Uterus (tissue), 2 donors: ENCODE measurements around the gene CDCP2.
"Not testable (repeated sequence)": the region's sequence is repeated elsewhere in the genome, so short reads cannot be mapped to it uniquely, and the experiment has no call there.

Source experiments
- CTCF ChIP-seq, 4 experiments: fragments of 200-600 bp in 2 of 4; fragments of 450-650 bp in 2 of 4; sonication (generic) in 2 of 4; IDR thresholded peaks; one replicate each; pipeline ENCODE4 v1.5.1; 2016 to 2019; ENCODE audit warnings: antibody characterized with exemption in 4 of 4, mild to moderate bottlenecking in 2 of 4, moderate library complexity in 1 of 4
- POLR2A ChIP-seq, 2 donors: fragments of 450-650 bp; IDR thresholded peaks; one replicate each; pipeline ENCODE4 v1.6.1; 2016; ENCODE audit warnings: antibody characterized with exemption in 2 of 2, mild to moderate bottlenecking in 1 of 2, moderate library complexity in 1 of 2

- not testable (repeated sequence) for TF ChIP-seq CTCF, POLR2A (IDR thresholded peaks at IDR 0.05)
These were observed 13.6 kb upstream of the CDCP2 start for GRCh38 chr1:54166357-54166756.
